ENCODE data around the gene ARPIN. TPM values are rescaled to one million over a fixed set of nuclear protein-coding genes. Genes with fewer than 3 reads are reported as not detected.
"Not testable (repeated sequence)": the region's sequence is repeated elsewhere in the genome, so short reads cannot be mapped to it uniquely, and the experiment has no call there.

Gene ARPIN
- total RNA-seq, 1 donor from 2014 or later, result 9.0 TPM

DNA sequence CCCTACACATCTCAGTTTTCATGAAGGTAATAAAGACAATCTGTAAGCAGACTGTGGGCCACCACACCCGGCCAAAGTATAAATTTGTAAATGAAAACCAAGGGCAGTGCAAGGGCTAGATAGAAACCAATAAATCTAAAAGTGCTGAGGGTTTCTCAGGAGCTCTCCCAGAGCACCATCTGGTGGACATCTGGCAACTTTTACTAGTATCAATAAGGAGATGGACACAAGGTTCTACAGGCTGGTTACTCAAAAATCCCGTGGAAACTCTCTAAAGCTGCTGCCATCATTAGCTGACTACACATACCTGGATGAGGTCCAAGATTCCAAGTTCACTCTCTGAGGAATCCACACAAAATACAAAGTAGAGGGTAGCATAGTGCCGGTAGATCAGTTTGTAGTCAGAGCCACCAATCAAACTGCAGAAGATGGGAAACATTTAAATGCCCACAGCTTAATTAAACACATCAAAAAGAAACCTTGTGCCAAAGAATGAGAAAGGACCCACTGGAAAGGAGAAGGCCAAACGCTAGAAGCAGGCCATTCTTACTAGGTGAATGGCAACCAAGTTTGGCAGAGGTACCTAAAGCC, 24.4 kb downstream of the ARPIN start:
- H3K27me3 Mint-ChIP-seq (ENCODE audit: unreplicated experiment), result peaks cover 1% of the 10 kb centered on the region
- peaks cover 10% of the 10 kb centered on the region for H3K4me1 Mint-ChIP-seq (ENCODE audit: low read depth, unreplicated experiment)
- H3K27ac Mint-ChIP-seq (ENCODE audit: unreplicated experiment), result peak overlapping the region; percentile 71
- no peak overlapping the region for H3K4me3 Mint-ChIP-seq (ENCODE audit: unreplicated experiment)
- DNase-seq, result no peak
- TF ChIP-seq, protein P1, sequence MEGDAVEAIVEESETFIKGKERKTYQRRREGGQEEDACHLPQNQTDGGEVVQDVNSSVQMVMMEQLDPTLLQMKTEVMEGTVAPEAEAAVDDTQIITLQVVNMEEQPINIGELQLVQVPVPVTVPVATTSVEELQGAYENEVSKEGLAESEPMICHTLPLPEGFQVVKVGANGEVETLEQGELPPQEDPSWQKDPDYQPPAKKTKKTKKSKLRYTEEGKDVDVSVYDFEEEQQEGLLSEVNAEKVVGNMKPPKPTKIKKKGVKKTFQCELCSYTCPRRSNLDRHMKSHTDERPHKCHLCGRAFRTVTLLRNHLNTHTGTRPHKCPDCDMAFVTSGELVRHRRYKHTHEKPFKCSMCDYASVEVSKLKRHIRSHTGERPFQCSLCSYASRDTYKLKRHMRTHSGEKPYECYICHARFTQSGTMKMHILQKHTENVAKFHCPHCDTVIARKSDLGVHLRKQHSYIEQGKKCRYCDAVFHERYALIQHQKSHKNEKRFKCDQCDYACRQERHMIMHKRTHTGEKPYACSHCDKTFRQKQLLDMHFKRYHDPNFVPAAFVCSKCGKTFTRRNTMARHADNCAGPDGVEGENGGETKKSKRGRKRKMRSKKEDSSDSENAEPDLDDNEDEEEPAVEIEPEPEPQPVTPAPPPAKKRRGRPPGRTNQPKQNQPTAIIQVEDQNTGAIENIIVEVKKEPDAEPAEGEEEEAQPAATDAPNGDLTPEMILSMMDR (IDR thresholded peaks at IDR 0.05; ENCODE audit: partially characterized antibody, unreplicated experiment), result no peak
- no peaks in the 10 kb centered on the region for H3K36me3 Mint-ChIP-seq (ENCODE audit: unreplicated experiment)
- H3K9me3 Mint-ChIP-seq (ENCODE audit: unreplicated experiment), result no peaks in the 10 kb centered on the region

GRCh38 chr15:89885611-89886010, 27.1 kb downstream of the ARPIN start:
- Mint-ChIP-seq H3K36me3 (ENCODE audit: unreplicated experiment) (no peaks in the 10 kb centered on the region), H3K4me3 (ENCODE audit: unreplicated experiment) (no peak overlapping the region), H3K27me3 (ENCODE audit: unreplicated experiment) (no peaks in the 10 kb centered on the region), H3K9me3 (ENCODE audit: unreplicated experiment) (no peaks in the 10 kb centered on the region), H3K4me1 (ENCODE audit: low read depth, unreplicated experiment) (peaks cover 10% of the 10 kb centered on the region), H3K27ac (ENCODE audit: unreplicated experiment) (no peak overlapping the region)
- DNase-seq, result no peak
- TF ChIP-seq, protein P1 (IDR thresholded peaks at IDR 0.05; ENCODE audit: partially characterized antibody, unreplicated experiment), result no peak

DNA sequence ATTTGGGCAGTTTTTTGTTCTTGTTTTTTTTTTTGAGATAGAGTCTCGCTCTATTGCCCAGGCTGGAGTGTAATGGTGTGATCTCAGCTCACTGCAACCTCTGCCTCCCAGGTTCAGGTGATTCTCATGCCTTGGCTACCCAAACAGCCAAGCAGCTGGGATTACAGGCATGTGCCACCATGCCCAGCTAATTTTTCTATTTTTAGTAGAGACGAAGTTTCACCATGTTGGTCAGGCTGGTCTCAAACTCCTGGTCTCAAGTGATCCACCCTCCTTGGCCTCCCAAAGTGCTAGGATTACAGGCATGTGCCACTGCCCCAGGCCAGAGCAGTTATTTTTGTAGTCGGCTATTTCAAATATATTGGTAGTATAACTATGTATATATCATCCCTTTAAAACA, 27.6 kb downstream of the ARPIN start:
- not testable (repeated sequence) for H3K27ac Mint-ChIP-seq (ENCODE audit: unreplicated experiment); H3K4me3 Mint-ChIP-seq (ENCODE audit: unreplicated experiment); H3K27me3 Mint-ChIP-seq (ENCODE audit: unreplicated experiment); H3K36me3 Mint-ChIP-seq (ENCODE audit: unreplicated experiment); H3K4me1 Mint-ChIP-seq (ENCODE audit: low read depth, unreplicated experiment); DNase-seq; H3K9me3 Mint-ChIP-seq (ENCODE audit: unreplicated experiment)

- Mint-ChIP-seq H3K27ac (ENCODE audit: unreplicated experiment) (no peak overlapping the region), H3K4me1 (ENCODE audit: low read depth, unreplicated experiment) (peaks cover 6% of the 10 kb centered on the region), H3K36me3 (ENCODE audit: unreplicated experiment) (no peaks in the 10 kb centered on the region), H3K27me3 (ENCODE audit: unreplicated experiment) (no peaks in the 10 kb centered on the region), H3K4me3 (ENCODE audit: unreplicated experiment) (no peak overlapping the region), H3K9me3 (ENCODE audit: unreplicated experiment) (no peaks in the 10 kb centered on the region)
- no peak for DNase-seq
- TF ChIP-seq, protein P1 (IDR thresholded peaks at IDR 0.05; ENCODE audit: partially characterized antibody, unreplicated experiment), result no peak
Measured at GRCh38 chr15:89883518-89883917, 29.2 kb downstream of the ARPIN start.

- no peaks in the 10 kb centered on the region for H3K27me3 Mint-ChIP-seq (ENCODE audit: unreplicated experiment)
- no peaks in the 10 kb centered on the region for H3K9me3 Mint-ChIP-seq (ENCODE audit: unreplicated experiment)
- no peak overlapping the region for H3K4me3 Mint-ChIP-seq (ENCODE audit: unreplicated experiment)
- H3K27ac Mint-ChIP-seq (ENCODE audit: unreplicated experiment), result no peak overlapping the region
- H3K4me1 Mint-ChIP-seq (ENCODE audit: low read depth, unreplicated experiment), result no peaks in the 10 kb centered on the region
- TF ChIP-seq, protein P1 (IDR thresholded peaks at IDR 0.05; ENCODE audit: partially characterized antibody, unreplicated experiment), result no peak
- DNase-seq, result no peak
- H3K36me3 Mint-ChIP-seq (ENCODE audit: unreplicated experiment), result no peaks in the 10 kb centered on the region
Measured at GRCh38 chr15:89880727-89881126, 32.0 kb downstream of the ARPIN start.

All from glutamatergic neuron (in vitro differentiated cells).